Measurements from ENCODE around the gene THAP12. TPM values are rescaled to one million over a fixed set of nuclear protein-coding genes. Genes with fewer than 3 reads are reported as not detected.

The THAP12 gene
- total and polyA plus RNA-seq, 2 donors (not counting 1 experiment from before 2014, with no cell fraction given), result 39.5 to 57.9 TPM

DNA sequence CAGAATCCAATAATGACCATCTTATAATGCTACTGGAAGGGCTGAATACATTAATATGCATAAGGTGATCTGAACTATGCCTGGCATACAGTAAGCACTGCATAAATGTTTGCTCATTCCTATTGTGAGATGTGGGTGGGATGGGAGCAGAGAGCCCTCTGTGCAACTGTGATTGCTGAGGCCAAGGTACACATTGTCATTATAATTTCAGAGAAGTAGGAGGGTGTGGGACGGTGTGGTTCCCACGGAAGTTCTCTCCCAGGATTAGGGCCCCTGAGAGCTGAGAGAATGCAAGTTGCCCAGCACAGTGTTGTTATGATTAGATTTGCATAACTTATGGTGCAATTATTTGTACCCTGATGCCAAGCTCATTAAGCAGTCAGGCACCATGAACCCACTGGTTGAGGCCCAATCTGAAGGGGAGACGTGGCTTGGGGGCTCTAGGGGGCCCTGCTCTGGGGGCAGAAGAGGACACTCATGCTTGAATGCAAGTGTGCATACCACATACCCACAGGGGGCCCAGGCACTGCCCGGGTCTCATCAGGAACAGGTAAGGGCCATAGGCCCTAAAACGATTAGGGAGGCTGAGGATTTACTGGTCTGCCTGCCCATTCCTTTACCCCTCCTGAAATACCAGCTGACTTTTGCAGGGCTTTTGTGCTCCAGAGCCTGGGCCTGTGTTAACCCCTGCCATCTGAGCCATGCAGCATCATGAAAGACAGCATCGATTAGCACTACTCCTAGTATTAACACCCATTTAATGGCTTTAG lies 72.8 kb downstream of the THAP12 start:
- Histone ChIP-seq H3K9me3 (ENCODE audit: control insufficient read depth, insufficient read depth, low read depth, low read length) (no peaks in the 10 kb centered on the region), H3K4me1 (ENCODE audit: control insufficient read depth, extremely low read depth, insufficient read depth, low read length) (no peaks in the 10 kb centered on the region), H3K79me2 (ENCODE audit: control insufficient read depth, insufficient read depth, low read length) (no peaks in the 10 kb centered on the region), H3K27ac (ENCODE audit: insufficient read depth, low read length) (no peak overlapping the region), H3K4me2 (ENCODE audit: extremely low read depth, insufficient read depth, low read length) (no peak overlapping the region), H3K9ac (ENCODE audit: insufficient read depth, low read length) (no peak overlapping the region), H2AFZ (ENCODE audit: low read length) (no peak overlapping the region), H3K27me3 (ENCODE audit: control insufficient read depth, insufficient read depth, low read length) (peaks cover 3% of the 10 kb centered on the region), H3K4me3 (replicated peaks in 1 of 4; ENCODE audit: control extremely low read depth in 1 of 4, insufficient read depth in 1 of 4, low read depth in 3 of 4, low read length in 4 of 4) (no peak overlapping the region), H3K36me3 (ENCODE audit: control insufficient read depth, insufficient read depth, low read length) (no peaks in the 10 kb centered on the region), H4K20me1 (ENCODE audit: control insufficient read depth, extremely low read depth, insufficient read depth, low read length) (no peaks in the 10 kb centered on the region)
- DNase-seq (ENCODE audit: low read depth in 2 of 2), result no peak
- TF ChIP-seq CTCF (conservative IDR thresholded peaks at IDR 0.05 in 1 of 2, IDR thresholded peaks at IDR 0.05 in 1 of 2; ENCODE audit: low read depth in 1 of 2, low read length in 2 of 2) (no peak), EZH2 (IDR thresholded peaks at IDR 0.05; ENCODE audit: low read length, missing control alignments) (no peak)

DNA sequence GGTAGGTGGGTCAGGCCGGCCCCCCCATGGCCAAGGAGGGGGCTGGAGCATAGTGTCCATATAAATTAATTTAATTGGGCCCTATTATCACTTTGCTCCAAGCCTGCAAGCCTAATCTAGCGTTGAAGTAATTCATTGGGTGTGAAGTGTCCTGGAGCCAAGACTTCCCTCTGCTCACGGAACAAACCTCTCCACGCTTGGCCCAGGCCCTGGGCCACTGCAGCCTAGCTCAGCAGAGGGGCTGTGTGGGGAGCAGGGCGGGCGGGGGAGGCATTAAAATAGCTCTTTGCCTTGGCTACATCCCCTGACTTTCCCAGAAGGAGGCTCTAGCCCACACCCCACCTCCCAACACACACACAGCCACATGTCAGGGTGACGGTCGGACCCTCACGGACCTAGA lies 73.5 kb downstream of the THAP12 start:
- H3K9ac ChIP-seq (ENCODE audit: insufficient read depth, low read length), result no peak overlapping the region
- no peaks in the 10 kb centered on the region for H3K4me1 ChIP-seq (ENCODE audit: control insufficient read depth, extremely low read depth, insufficient read depth, low read length)
- H3K4me3 ChIP-seq (replicated peaks in 1 of 4; ENCODE audit: control extremely low read depth in 1 of 4, insufficient read depth in 1 of 4, low read depth in 3 of 4, low read length in 4 of 4), result no peak overlapping the region
- H3K27me3 ChIP-seq (ENCODE audit: control insufficient read depth, insufficient read depth, low read length), result peaks cover 3% of the 10 kb centered on the region
- no peaks in the 10 kb centered on the region for H3K79me2 ChIP-seq (ENCODE audit: control insufficient read depth, insufficient read depth, low read length)
- no peak overlapping the region for H3K27ac ChIP-seq (ENCODE audit: insufficient read depth, low read length)
- H3K9me3 ChIP-seq (ENCODE audit: control insufficient read depth, insufficient read depth, low read depth, low read length), result no peaks in the 10 kb centered on the region
- TF ChIP-seq CTCF (conservative IDR thresholded peaks at IDR 0.05 in 1 of 2, IDR thresholded peaks at IDR 0.05 in 1 of 2; ENCODE audit: low read depth in 1 of 2, low read length in 2 of 2) (no peak), EZH2 (IDR thresholded peaks at IDR 0.05; ENCODE audit: low read length, missing control alignments) (no peak)
- DNase-seq (ENCODE audit: low read depth in 2 of 2), result no peak
- no peak overlapping the region for H3K4me2 ChIP-seq (ENCODE audit: extremely low read depth, insufficient read depth, low read length)
- no peak overlapping the region for H2AFZ ChIP-seq (ENCODE audit: low read length)
- H4K20me1 ChIP-seq (ENCODE audit: control insufficient read depth, extremely low read depth, insufficient read depth, low read length), result no peaks in the 10 kb centered on the region
- H3K36me3 ChIP-seq (ENCODE audit: control insufficient read depth, insufficient read depth, low read length), result no peaks in the 10 kb centered on the region

- TF ChIP-seq CTCF (conservative IDR thresholded peaks at IDR 0.05 in 1 of 2, IDR thresholded peaks at IDR 0.05 in 1 of 2; ENCODE audit: low read depth in 1 of 2, low read length in 2 of 2) (no peak), EZH2 (IDR thresholded peaks at IDR 0.05; ENCODE audit: low read length, missing control alignments) (no peak)
- Histone ChIP-seq H3K27ac (ENCODE audit: insufficient read depth, low read length) (no peak overlapping the region), H3K4me2 (ENCODE audit: extremely low read depth, insufficient read depth, low read length) (no peak overlapping the region), H3K27me3 (ENCODE audit: control insufficient read depth, insufficient read depth, low read length) (no peaks in the 10 kb centered on the region), H2AFZ (ENCODE audit: low read length) (no peak overlapping the region), H3K4me3 (replicated peaks in 1 of 4; ENCODE audit: control extremely low read depth in 1 of 4, insufficient read depth in 1 of 4, low read depth in 3 of 4, low read length in 4 of 4) (no peak overlapping the region), H4K20me1 (ENCODE audit: control insufficient read depth, extremely low read depth, insufficient read depth, low read length) (no peaks in the 10 kb centered on the region), H3K9me3 (ENCODE audit: control insufficient read depth, insufficient read depth, low read depth, low read length) (no peaks in the 10 kb centered on the region), H3K9ac (ENCODE audit: insufficient read depth, low read length) (no peak overlapping the region), H3K4me1 (ENCODE audit: control insufficient read depth, extremely low read depth, insufficient read depth, low read length) (no peaks in the 10 kb centered on the region), H3K36me3 (ENCODE audit: control insufficient read depth, insufficient read depth, low read length) (no peaks in the 10 kb centered on the region), H3K79me2 (ENCODE audit: control insufficient read depth, insufficient read depth, low read length) (no peaks in the 10 kb centered on the region)
- no peak for DNase-seq (ENCODE audit: low read depth in 2 of 2)
These were observed 77.5 kb downstream of the THAP12 start for GRCh38 chr11:76303399-76303798.

Data from fibroblast of lung (primary cell).